ENCODE measurements around the gene KRTAP10-8.

The KRTAP10-8 gene

GRCh38 chr21:44574457-44575306, 37.2 kb upstream of the KRTAP10-8 start:
- Histone ChIP-seq H3K9me3 (ENCODE audit: severe bottlenecking) (peaks cover 2% of the 10 kb centered on the region), H3K36me3 (ENCODE audit: low read depth) (no peaks in the 10 kb centered on the region), H3K4me3 (ENCODE audit: severe bottlenecking) (no peak overlapping the region), H3K27me3 (ENCODE audit: insufficient read depth, poor library complexity, severe bottlenecking) (no peaks in the 10 kb centered on the region), H3K27ac (ENCODE audit: poor library complexity, severe bottlenecking) (no peak overlapping the region), H3K4me1 (ENCODE audit: insufficient read depth, poor library complexity, severe bottlenecking) (no peaks in the 10 kb centered on the region)
- ATAC-seq (ENCODE audit: low read depth) = no peak
- TF ChIP-seq, protein P1, sequence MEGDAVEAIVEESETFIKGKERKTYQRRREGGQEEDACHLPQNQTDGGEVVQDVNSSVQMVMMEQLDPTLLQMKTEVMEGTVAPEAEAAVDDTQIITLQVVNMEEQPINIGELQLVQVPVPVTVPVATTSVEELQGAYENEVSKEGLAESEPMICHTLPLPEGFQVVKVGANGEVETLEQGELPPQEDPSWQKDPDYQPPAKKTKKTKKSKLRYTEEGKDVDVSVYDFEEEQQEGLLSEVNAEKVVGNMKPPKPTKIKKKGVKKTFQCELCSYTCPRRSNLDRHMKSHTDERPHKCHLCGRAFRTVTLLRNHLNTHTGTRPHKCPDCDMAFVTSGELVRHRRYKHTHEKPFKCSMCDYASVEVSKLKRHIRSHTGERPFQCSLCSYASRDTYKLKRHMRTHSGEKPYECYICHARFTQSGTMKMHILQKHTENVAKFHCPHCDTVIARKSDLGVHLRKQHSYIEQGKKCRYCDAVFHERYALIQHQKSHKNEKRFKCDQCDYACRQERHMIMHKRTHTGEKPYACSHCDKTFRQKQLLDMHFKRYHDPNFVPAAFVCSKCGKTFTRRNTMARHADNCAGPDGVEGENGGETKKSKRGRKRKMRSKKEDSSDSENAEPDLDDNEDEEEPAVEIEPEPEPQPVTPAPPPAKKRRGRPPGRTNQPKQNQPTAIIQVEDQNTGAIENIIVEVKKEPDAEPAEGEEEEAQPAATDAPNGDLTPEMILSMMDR (IDR thresholded peaks at IDR 0.05; ENCODE audit: poor library complexity, severe bottlenecking) = no peak
- DNase-seq (ENCODE audit: low spot score) = no peak

- H3K27ac ChIP-seq (ENCODE audit: poor library complexity, severe bottlenecking) = no peak overlapping the region
- H3K27me3 ChIP-seq (ENCODE audit: insufficient read depth, poor library complexity, severe bottlenecking) = no peaks in the 10 kb centered on the region
- TF ChIP-seq, protein P1 (IDR thresholded peaks at IDR 0.05; ENCODE audit: poor library complexity, severe bottlenecking) = no peak
- DNase-seq (ENCODE audit: low spot score) (no peak), ATAC-seq (ENCODE audit: low read depth) (no peak)
- no peak overlapping the region for H3K4me3 ChIP-seq (ENCODE audit: severe bottlenecking)
- no peaks in the 10 kb centered on the region for H3K36me3 ChIP-seq (ENCODE audit: low read depth)
- peaks cover 2% of the 10 kb centered on the region for H3K9me3 ChIP-seq (ENCODE audit: severe bottlenecking)
- H3K4me1 ChIP-seq (ENCODE audit: insufficient read depth, poor library complexity, severe bottlenecking) = no peaks in the 10 kb centered on the region
Measured at GRCh38 chr21:44575307-44576024, 36.4 kb upstream of the KRTAP10-8 start.

- DNase-seq (ENCODE audit: low spot score) (no peak), ATAC-seq (ENCODE audit: low read depth) (no peak)
- Histone ChIP-seq H3K27me3 (ENCODE audit: insufficient read depth, poor library complexity, severe bottlenecking) (no peaks in the 10 kb centered on the region), H3K9me3 (ENCODE audit: severe bottlenecking) (peaks cover 4% of the 10 kb centered on the region), H3K4me3 (ENCODE audit: severe bottlenecking) (no peak overlapping the region), H3K4me1 (ENCODE audit: insufficient read depth, poor library complexity, severe bottlenecking) (no peaks in the 10 kb centered on the region), H3K36me3 (ENCODE audit: low read depth) (no peaks in the 10 kb centered on the region), H3K27ac (ENCODE audit: poor library complexity, severe bottlenecking) (no peak overlapping the region)
- TF ChIP-seq, protein P1 (IDR thresholded peaks at IDR 0.05; ENCODE audit: poor library complexity, severe bottlenecking) = no peak
Measured at GRCh38 chr21:44576025-44576420, 35.9 kb upstream of the KRTAP10-8 start.

DNA sequence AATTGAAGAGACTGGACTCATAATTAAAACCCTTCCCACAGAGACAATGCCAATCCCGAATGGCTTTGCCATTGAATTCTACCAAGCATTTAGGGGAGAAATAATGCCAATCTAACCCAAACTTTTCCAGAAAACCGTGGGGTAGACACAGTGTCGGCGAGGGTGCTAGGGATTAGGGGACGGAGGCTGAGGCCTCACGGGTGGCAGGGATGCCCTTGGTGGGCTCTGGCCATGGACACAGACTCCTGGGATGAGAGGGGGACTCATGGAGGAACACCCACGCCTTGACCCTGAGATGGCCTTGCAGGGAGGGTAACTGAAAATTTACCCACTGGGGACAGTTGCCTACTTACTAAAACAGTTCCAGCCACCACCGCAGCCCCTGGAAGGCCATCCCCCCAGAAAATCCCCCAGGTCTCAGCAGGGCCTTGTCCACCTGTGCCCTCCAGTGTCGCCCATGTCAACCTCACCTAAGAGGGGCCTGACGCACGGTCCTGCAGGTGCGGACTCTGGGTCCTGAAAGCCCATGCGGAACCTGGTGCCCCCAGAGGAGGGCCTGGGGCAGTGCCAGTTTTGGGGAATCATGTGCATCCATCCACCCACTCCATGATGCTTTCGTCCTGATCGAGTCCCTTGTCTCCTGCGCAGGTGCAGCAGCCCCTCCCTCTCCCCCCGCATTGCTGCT, 33.4 kb upstream of the KRTAP10-8 start:
- no peak for DNase-seq (ENCODE audit: low spot score)
- TF ChIP-seq, protein P1 (IDR thresholded peaks at IDR 0.05; ENCODE audit: poor library complexity, severe bottlenecking) = no peak
- Histone ChIP-seq H3K4me1 (ENCODE audit: insufficient read depth, poor library complexity, severe bottlenecking) (no peaks in the 10 kb centered on the region), H3K4me3 (ENCODE audit: severe bottlenecking) (no peak overlapping the region), H3K36me3 (ENCODE audit: low read depth) (no peaks in the 10 kb centered on the region), H3K27ac (ENCODE audit: poor library complexity, severe bottlenecking) (no peak overlapping the region), H3K9me3 (ENCODE audit: severe bottlenecking) (peaks cover 10% of the 10 kb centered on the region), H3K27me3 (ENCODE audit: insufficient read depth, poor library complexity, severe bottlenecking) (no peaks in the 10 kb centered on the region)
- no peak for ATAC-seq (ENCODE audit: low read depth)
